Activated CD4-positive, alpha-beta T cell treated with anti-CD3 and anti-CD28 coated beads for 24 hours (primary cell): ENCODE measurements around the gene PCSK5.
"Not testable (repeated sequence)": the region's sequence is repeated elsewhere in the genome, so short reads cannot be mapped to it uniquely, and the experiment has no call there.

ENCODE experiments used
- DNase-seq, 2 donors: peaks; one replicate each; pipeline ENCODE4 v3.0.0-alpha.2; 2020; ENCODE audit warnings: low read depth in 2 of 2

Gene PCSK5

GRCh38 chr9:76007935-76008334, 117.5 kb downstream of the PCSK5 start:
- no peak for DNase-seq

GRCh38 chr9:76013809-76014208, 123.3 kb downstream of the PCSK5 start:
- DNase-seq = no peak

GRCh38 chr9:76018235-76018634, 127.8 kb downstream of the PCSK5 start:
- DNase-seq = no peak

GRCh38 chr9:76018761-76019160, 128.3 kb downstream of the PCSK5 start:
- DNase-seq = no peak

- peak in 1 of 2 donors; percentile 7 for DNase-seq
These were observed 130.2 kb downstream of the PCSK5 start for GRCh38 chr9:76020652-76021051.

- no peak for DNase-seq
These were observed 131.8 kb downstream of the PCSK5 start for GRCh38 chr9:76022317-76022716.

- DNase-seq = peak in 1 of 2 donors; percentile 15
These were observed 133.3 kb downstream of the PCSK5 start for GRCh38 chr9:76023715-76024195.

GRCh38 chr9:76025286-76025685, 134.8 kb downstream of the PCSK5 start:
- no peak for DNase-seq

- no peak for DNase-seq
These were observed 136.3 kb downstream of the PCSK5 start for GRCh38 chr9:76026796-76027195.

- DNase-seq = no peak
These were observed 136.9 kb downstream of the PCSK5 start for GRCh38 chr9:76027416-76027815.

GRCh38 chr9:76027861-76028260, 137.4 kb downstream of the PCSK5 start:
- DNase-seq = no peak

GRCh38 chr9:76032038-76032796, 141.7 kb downstream of the PCSK5 start:
- DNase-seq = no peak

GRCh38 chr9:76032797-76033373, 142.4 kb downstream of the PCSK5 start:
- DNase-seq = no peak

GRCh38 chr9:76034049-76034448, 143.6 kb downstream of the PCSK5 start:
- DNase-seq = no peak

- no peak for DNase-seq
These were observed 146.3 kb downstream of the PCSK5 start for GRCh38 chr9:76036762-76037161.

GRCh38 chr9:76037587-76038225, 147.2 kb downstream of the PCSK5 start:
- DNase-seq = no peak

- DNase-seq = no peak
These were observed 148.0 kb downstream of the PCSK5 start for GRCh38 chr9:76038431-76038830.

GRCh38 chr9:76044266-76044819, 153.9 kb downstream of the PCSK5 start:
- no peak for DNase-seq

- no peak for DNase-seq
These were observed 154.7 kb downstream of the PCSK5 start for GRCh38 chr9:76045221-76045620.

- DNase-seq = no peak
These were observed 158.9 kb downstream of the PCSK5 start for GRCh38 chr9:76049341-76049740.

GRCh38 chr9:76067696-76068095, 177.2 kb downstream of the PCSK5 start:
- DNase-seq = no peak

- DNase-seq = no peak
These were observed 187.1 kb downstream of the PCSK5 start for GRCh38 chr9:76077537-76077936.

GRCh38 chr9:76081281-76081680, 190.8 kb downstream of the PCSK5 start:
- not testable (repeated sequence) for DNase-seq
